ENCODE results near the gene EYA4.

GRCh38 chr6:133410638-133411435 lies 169.7 kb downstream of the EYA4 start:
- no peak for TF ChIP-seq NFATC4 (CRISPR knock-in tag; IDR thresholded peaks at IDR 0.05)
- TF ChIP-seq ZNF263 (CRISPR knock-in tag; IDR thresholded peaks at IDR 0.05; ENCODE audit: low read depth): no peak
- TF ChIP-seq MAX (CRISPR knock-in tag; IDR thresholded peaks at IDR 0.05): no peak
- no peak for TF ChIP-seq CTCF (IDR thresholded peaks at IDR 0.05)
- TF ChIP-seq FOXP1 (CRISPR knock-in tag; IDR thresholded peaks at IDR 0.05; ENCODE audit: borderline replicate concordance): no peak
- no peak for TF ChIP-seq FOXK1 (CRISPR knock-in tag; IDR thresholded peaks at IDR 0.05)
- no peak for TF ChIP-seq ATF6 (CRISPR knock-in tag; IDR thresholded peaks at IDR 0.05)
- TF ChIP-seq USF1 (CRISPR knock-in tag; IDR thresholded peaks at IDR 0.05): no peak
- no peak for TF ChIP-seq ARID4B (CRISPR knock-in tag; IDR thresholded peaks at IDR 0.05; ENCODE audit: borderline replicate concordance)
- no peak for TF ChIP-seq USF2 (CRISPR knock-in tag; IDR thresholded peaks at IDR 0.05)
- TF ChIP-seq NR2C2 (CRISPR knock-in tag; IDR thresholded peaks at IDR 0.05): no peak
- no peak for TF ChIP-seq ELF4 (CRISPR knock-in tag; IDR thresholded peaks at IDR 0.05; ENCODE audit: low read depth)
- TF ChIP-seq ETV6 (CRISPR knock-in tag; IDR thresholded peaks at IDR 0.05): no peak
- no peak for TF ChIP-seq ATF2 (CRISPR knock-in tag; IDR thresholded peaks at IDR 0.05; ENCODE audit: borderline replicate concordance, low read depth)
